ENCODE data around the gene KIAA1191. TPM values are rescaled to one million over a fixed set of nuclear protein-coding genes. Genes with fewer than 3 reads are reported as not detected.

The KIAA1191 gene
- total RNA-seq, 1 experiment from 2014 or later = 92.7 TPM

- no peak for TF ChIP-seq AR (CRISPR knock-in tag; IDR thresholded peaks at IDR 0.05)
- TF ChIP-seq ZNF317 (CRISPR knock-in tag; IDR thresholded peaks at IDR 0.05; ENCODE audit: borderline replicate concordance, low read depth) = no peak
- no peak for TF ChIP-seq OVOL2 (CRISPR knock-in tag; IDR thresholded peaks at IDR 0.05; ENCODE audit: borderline replicate concordance)
- TF ChIP-seq PREB (CRISPR knock-in tag; IDR thresholded peaks at IDR 0.05; ENCODE audit: borderline replicate concordance) = 0 out of 2 replicates have a peak, but pooled peaks have one; percentile 43
- TF ChIP-seq ZNF512 (CRISPR knock-in tag; IDR thresholded peaks at IDR 0.05; ENCODE audit: borderline replicate concordance) = no peak
These were observed 26.5 kb upstream of the KIAA1191 start (continued) for GRCh38 chr5:176388003-176388443.

GRCh38 chr5:176387384-176387925, 25.9 kb upstream of the KIAA1191 start:
- DNase-seq (ENCODE audit: low spot score) (no peak), ATAC-seq (no peak)
- Mint-ChIP-seq H3K27me3 (ENCODE audit: low read depth) (no peaks in the 10 kb centered on the region; the same call in 1 of the 2 replicates), H3K36me3 (peaks cover 32% of the 10 kb centered on the region), H3K9me3 (no peaks in the 10 kb centered on the region), H3K4me1 (peaks cover 19% of the 10 kb centered on the region), H3K4me3 (peak overlapping the region; percentile 99), H3K27ac (peak overlapping the region; percentile 95; the same call in 1 of the 2 replicates)
- CTCF ChIA-PET = interaction anchor here (1.8 to 2.6 kb wide), 3 partner anchors 29 to 658 kb away, joined by 6 to 12 read pairs (median 8); partner anchors contain the start of genes CLTB and FAF2
- POLR2A ChIA-PET = interaction anchor here (0.5 kb wide), 1 partner anchor 645 kb away, joined by 3 read pairs; no protein-coding TSS in a partner anchor
- TF ChIP-seq EMX1 (CRISPR knock-in tag; IDR thresholded peaks at IDR 0.05) = no peak
- no peak for TF ChIP-seq SMAD4 (CRISPR knock-in tag; IDR thresholded peaks at IDR 0.05)
- no peak for TF ChIP-seq ZNF219 (CRISPR knock-in tag; IDR thresholded peaks at IDR 0.05; ENCODE audit: borderline replicate concordance)
- no peak for TF ChIP-seq ATF1 (CRISPR knock-in tag; IDR thresholded peaks at IDR 0.05)
- no peak for TF ChIP-seq OVOL2 (CRISPR knock-in tag; IDR thresholded peaks at IDR 0.05; ENCODE audit: borderline replicate concordance)
- no peak for TF ChIP-seq ZBTB21 (CRISPR knock-in tag; IDR thresholded peaks at IDR 0.05; ENCODE audit: borderline replicate concordance)
- TF ChIP-seq STAT6 (CRISPR knock-in tag; conservative IDR thresholded peaks at IDR 0.05; ENCODE audit: low read depth) = no peak
- TF ChIP-seq ZSCAN18 (CRISPR knock-in tag; IDR thresholded peaks at IDR 0.05) = no peak
- no peak for TF ChIP-seq KAT7 (CRISPR knock-in tag; IDR thresholded peaks at IDR 0.05; ENCODE audit: borderline replicate concordance)
- TF ChIP-seq AFF4 (CRISPR knock-in tag; IDR thresholded peaks at IDR 0.05; ENCODE audit: borderline replicate concordance) = no peak

All from WTC11 (cell line).